Measurements from ENCODE around the gene HS3ST2.
"Not testable (repeated sequence)": the region's sequence is repeated elsewhere in the genome, so short reads cannot be mapped to it uniquely, and the experiment has no call there.

The HS3ST2 gene

DNA sequence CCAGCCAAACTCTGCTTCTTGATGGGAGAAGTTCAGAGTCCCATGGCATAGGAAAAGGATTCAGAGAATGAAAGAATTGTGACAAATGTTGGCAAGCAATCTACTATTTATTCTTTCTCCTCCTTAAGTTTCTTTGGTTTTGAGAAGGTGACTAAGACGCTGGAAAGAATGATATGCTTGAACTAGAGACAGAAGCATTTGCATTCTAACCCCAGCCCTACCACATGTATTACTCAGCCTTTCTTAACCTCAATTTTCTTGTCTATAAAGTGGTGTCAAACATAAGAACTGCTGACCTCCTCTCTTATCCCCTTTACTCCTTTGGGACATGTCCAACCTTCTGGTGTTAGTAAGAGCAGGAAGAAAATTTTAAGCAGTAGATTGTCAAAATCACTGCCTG, 124.7 kb downstream of the HS3ST2 start:
- no peak for DNase-seq

DNA sequence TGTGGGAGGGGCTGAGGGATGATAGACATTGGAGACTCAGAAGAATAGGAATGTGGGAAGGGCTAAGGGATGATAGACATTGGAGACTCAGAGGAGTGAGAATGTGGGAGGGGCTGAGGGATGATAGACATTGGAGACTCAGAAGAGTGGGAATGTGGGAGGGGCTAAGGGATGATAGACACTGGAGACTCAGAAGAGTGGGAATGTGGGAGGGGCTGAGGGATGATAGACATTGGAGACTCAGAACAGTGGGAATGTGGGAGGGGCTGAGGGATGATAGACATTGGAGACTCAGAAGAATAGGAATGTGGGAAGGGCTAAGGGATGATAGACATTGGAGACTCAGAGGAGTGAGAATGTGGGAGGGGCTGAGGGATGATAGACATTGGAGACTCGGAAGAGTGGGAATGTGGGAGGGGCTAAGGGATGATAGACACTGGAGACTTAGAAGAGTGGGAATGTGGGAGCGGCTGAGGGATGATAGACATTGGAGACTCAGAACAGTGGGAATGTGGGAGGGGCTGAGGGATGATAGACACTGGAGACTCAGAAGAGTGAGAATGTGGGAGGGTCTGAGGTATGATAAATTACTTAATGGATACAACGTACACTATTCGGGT, 125.9 kb downstream of the HS3ST2 start:
- not testable (repeated sequence) for DNase-seq

DNA sequence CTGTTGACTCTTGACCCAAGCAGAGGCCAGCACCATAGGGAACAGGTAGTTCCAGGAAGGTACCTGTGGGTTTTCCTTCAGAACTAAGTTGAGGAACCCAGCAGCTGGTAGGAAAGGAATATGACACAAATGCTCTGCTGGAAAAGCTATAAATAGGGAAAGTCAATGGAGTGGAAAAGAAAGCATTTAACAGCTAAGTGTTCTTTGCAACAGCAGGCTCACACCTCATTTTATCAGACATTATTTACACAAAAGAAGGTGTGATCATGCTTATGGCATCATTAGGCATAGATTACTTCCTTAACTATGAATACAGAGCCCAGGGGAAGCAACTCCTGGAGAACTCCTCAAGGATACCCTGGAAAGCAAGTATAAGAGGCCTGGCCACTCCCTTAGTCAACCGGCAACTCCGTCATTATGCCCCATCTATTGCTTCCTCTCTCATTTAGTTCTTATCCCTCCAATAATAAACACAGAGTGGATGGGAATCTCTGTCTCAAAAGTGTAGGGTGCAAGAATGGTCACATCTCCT, 128.1 kb downstream of the HS3ST2 start:
- DNase-seq: no peak

- DNase-seq: no peak
Observed at GRCh38 chr16:22942811-22943210, 128.8 kb downstream of the HS3ST2 start.

- no peak for DNase-seq
Observed at GRCh38 chr16:22945361-22945760, 131.4 kb downstream of the HS3ST2 start.

GRCh38 chr16:22946433-22946832, 132.5 kb downstream of the HS3ST2 start:
- DNase-seq: no peak

DNA sequence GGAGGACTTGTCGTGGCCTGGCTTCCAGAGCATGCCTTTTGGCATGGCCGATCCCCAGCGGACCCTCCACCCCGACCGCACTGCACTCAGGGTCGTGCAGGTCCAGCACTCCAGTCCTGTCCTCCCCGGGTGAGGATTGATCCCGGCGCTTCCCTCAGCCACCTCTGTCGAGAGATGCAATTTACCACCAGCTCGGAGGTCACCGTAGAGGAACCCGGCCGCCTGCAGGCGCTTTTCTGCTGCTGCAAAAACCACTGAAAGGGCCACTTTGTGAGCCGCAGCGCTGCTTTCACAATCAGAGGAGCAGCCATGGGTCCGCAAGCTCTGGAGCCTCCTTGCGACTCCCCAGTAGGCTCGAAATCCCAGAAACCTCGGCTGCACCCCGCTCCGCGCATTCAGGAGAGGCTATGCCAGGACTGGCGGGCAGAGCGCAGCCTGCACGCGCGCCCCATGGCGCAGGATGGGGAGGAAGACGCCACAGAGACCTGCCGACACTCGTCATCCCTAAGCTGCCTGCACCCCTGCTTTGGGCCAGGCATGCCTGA, 134.2 kb downstream of the HS3ST2 start:
- DNase-seq: no peak

DNA sequence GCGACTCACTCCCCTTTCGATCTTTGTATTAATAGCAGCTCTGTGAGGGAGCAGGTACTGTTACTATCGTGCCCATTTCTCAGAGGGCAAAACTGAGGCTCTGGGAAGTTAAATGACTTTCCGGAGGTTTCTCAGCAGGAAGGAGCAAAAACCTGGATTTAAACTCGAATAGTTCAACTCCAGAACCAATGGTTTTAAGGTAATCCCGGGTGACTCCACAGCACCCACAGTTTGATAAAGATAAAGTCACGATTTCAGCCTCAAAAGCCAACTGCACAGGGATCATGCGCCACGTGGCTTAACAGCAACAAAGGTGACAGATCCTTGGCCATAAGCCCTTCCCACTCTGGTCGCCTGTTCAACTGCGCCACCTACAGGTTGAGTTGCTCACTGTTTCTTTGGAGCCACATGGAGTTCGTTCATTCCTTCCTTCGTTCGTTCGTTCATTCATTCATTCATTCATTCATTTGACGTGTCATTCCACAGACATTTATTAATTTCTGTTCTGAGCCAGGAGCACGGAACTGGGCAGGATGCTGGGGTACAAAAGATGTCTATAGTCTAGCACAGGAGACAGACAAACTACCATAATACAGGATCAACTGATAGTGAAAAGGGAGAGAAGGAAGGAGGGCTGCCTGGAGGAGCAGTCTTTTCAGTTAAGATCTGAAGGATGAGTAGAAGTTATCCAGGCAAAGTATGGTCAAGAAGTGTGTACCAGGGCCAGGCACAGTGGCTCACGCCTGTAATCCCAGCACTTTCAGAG, 134.8 kb downstream of the HS3ST2 start:
- DNase-seq: peak; percentile 47

GRCh38 chr16:22955461-22956070, 141.6 kb downstream of the HS3ST2 start:
- DNase-seq: no peak

DNA sequence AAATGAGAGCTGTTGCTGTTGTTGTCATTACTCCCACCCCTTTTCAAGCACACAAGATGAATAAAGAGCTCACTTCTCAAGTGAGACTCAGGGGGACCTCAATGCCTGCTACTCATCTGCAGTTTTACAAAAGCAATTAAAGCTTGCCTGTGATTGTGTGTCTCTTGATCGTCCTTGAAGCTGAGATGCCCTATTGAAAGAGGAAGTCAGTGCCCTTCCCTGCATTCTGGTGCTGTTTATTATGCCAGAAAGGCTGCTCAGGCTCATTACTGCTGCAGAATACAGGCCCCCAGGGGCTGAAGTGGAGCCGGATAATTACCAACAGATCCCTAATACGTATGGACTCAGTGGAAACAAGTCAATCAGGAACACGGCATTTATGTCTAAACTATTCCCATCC, 147.2 kb downstream of the HS3ST2 start:
- DNase-seq: no peak

- DNase-seq: no peak
Observed at GRCh38 chr16:22962905-22963304, 148.9 kb downstream of the HS3ST2 start.
